NT2/D1 (cell line): Measurements from ENCODE around the gene L3MBTL4.

ENCODE experiments used
- SUZ12 ChIP-seq: IDR thresholded peaks from 2 replicates; pipeline ENCODE4 v1.6.1; 2011; ENCODE audit not compliant: insufficient read length, insufficient read depth; ENCODE audit errors: extremely low read depth
- YY1 ChIP-seq: IDR thresholded peaks from 2 replicates; pipeline ENCODE4 v1.6.1; 2011; ENCODE audit not compliant: insufficient read length, insufficient read depth

DNA sequence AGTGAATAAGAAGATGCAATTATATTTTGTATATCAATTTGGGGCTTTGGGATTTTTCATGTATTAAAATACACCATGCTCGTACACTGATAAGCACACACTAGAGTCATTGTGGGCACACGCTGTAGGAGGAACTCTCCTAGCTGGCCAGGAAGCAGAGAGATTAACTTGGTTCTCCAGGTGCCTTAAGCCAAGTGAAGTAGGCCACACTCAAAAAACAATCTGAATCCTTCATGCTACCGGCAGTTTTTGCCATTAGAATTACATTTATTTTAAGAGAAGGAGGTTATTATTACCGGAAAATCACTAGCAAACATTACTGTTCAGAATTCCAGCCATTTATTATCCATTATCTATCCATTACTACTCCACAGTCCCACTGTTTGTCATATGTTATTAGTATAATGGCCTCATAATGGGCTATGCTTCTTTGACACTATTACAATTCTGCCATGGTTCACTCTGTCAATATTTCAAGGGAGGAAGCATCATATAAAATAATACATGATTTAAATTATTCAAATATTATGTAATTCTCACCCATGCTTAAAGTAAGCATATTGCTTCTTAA lies 214.4 kb downstream of the L3MBTL4 start:
- TF ChIP-seq YY1 (no peak), SUZ12 (no peak)
